Measurements from ENCODE around the gene APOC3.

GRCh38 chr11:116813170-116813569 is 16.5 kb upstream of the APOC3 start:
- no peak for TF ChIP-seq ZFX (IDR thresholded peaks at IDR 0.05)
- TF ChIP-seq CTCF (conservative IDR thresholded peaks at IDR 0.05): no peak

Measured in C4-2B (cell line).